ENCODE data around the gene AP3D1.
"Not testable (repeated sequence)": the region's sequence is repeated elsewhere in the genome, so short reads cannot be mapped to it uniquely, and the experiment has no call there.

Gene AP3D1

DNA sequence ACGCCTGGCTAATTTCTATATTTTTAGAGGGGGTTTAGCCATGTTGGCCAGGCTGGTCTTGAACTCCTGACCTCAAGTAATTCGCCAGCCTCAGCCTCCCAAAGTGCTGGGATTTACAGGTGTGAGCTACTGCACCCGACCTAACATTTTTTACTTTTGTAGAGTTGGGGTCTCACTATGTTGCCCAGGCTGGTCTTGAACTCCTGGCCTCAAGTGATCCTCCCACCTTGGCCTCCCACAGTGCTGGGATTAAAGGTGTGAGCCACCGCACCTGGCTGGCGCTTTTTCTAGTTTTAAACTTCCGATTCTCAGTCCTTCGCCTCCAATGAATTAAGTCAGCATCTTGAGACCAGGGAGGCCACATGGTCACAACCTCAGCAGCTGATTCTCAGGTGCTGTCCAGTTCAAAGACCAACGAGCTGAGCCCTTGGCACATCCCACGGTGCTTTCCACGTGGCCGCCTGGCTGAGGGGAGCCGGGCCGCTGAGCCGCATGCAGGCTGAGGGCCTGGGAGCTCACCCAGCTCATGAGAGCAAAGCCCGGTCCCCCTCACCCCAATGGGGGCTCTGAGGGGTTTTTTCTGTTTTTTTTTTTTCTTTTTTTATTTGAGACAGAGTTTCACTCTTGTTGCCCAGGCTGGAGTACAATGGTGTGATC, 9.1 kb downstream of the AP3D1 start:
- Histone ChIP-seq H3K4me3 (ENCODE audit: low read length) (no peak overlapping the region), H3K4me1 (ENCODE audit: insufficient read depth, low read length) (no peaks in the 10 kb centered on the region), H3K27ac (ENCODE audit: low read length) (no peak overlapping the region), H3K9me3 (ENCODE audit: insufficient read depth, low read depth, low read length) (no peaks in the 10 kb centered on the region), H3K9ac (ENCODE audit: low read depth, low read length) (no peak overlapping the region), H3K36me3 (ENCODE audit: insufficient read depth, low read depth, low read length) (peaks cover 37% of the 10 kb centered on the region), H3K27me3 (ENCODE audit: insufficient read depth, low read length) (no peaks in the 10 kb centered on the region)

DNA sequence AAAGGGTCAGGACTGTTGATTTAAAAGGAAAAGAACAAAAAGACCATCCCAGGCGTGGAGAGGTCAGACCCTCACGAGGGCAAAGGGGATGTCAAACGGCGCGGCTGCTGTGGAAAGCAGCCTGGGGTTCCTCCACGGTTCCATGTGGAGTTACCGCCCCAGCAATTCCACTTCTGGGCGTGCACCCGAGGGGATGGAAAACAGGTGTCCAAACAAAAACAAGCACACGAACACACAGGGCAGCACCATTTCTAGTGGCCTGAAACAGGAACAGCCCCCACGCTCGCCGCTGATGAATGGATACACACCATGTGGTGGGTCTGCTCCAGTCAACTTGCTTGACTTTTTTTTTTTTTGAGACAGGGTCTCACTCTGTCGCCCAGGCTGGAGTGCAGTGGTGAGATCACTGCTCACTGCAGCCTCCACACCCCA, 11.2 kb downstream of the AP3D1 start:
- H3K4me1 ChIP-seq (ENCODE audit: insufficient read depth, low read length) = no peaks in the 10 kb centered on the region
- H3K27ac ChIP-seq (ENCODE audit: low read length) = no peak overlapping the region
- H3K27me3 ChIP-seq (ENCODE audit: insufficient read depth, low read length) = no peaks in the 10 kb centered on the region
- H3K4me3 ChIP-seq (ENCODE audit: low read length) = no peak overlapping the region
- H3K36me3 ChIP-seq (ENCODE audit: insufficient read depth, low read depth, low read length) = peaks cover 45% of the 10 kb centered on the region
- no peak overlapping the region for H3K9ac ChIP-seq (ENCODE audit: low read depth, low read length)
- H3K9me3 ChIP-seq (ENCODE audit: insufficient read depth, low read depth, low read length) = no peaks in the 10 kb centered on the region

DNA sequence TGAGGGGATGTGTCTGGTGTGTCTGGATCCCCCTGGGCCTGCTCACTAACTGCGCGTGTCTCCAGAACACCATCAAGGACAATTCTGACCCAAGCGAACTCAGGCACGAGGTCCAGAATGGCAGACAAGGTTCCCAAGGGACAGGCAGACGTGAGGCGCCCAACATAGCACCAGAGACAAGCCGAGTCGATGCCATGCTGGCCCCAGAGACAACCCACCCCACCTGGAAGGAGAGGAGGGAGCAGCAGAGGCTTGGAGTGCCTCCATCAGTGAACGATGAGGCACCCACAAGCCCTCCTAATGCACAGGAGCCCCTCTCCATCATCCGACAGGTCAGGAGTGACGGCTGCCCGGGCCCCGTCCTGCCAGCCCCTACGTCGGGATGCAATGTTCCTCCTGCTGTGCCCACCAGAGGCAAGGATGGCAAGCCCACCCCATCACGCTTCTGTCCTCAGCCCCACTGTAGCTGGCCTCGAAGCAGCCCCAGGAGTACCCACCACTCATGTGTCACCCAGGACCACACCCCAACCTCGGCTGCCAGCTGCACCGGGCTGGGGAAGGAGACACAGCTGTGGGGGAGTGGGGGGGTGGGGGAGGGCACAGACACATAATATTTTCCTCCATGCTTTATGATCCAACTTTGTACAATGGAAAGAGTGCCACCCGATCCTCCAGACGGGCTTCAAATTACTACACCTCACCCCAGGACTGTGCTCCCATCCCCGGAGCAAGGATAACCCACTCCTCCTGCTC, 11.8 kb downstream of the AP3D1 start:
- Histone ChIP-seq H3K36me3 (ENCODE audit: insufficient read depth, low read depth, low read length) (peaks cover 41% of the 10 kb centered on the region), H3K27ac (ENCODE audit: low read length) (no peak overlapping the region), H3K27me3 (ENCODE audit: insufficient read depth, low read length) (no peaks in the 10 kb centered on the region), H3K9me3 (ENCODE audit: insufficient read depth, low read depth, low read length) (no peaks in the 10 kb centered on the region), H3K9ac (ENCODE audit: low read depth, low read length) (no peak overlapping the region), H3K4me1 (ENCODE audit: insufficient read depth, low read length) (no peaks in the 10 kb centered on the region), H3K4me3 (ENCODE audit: low read length) (no peak overlapping the region)

DNA sequence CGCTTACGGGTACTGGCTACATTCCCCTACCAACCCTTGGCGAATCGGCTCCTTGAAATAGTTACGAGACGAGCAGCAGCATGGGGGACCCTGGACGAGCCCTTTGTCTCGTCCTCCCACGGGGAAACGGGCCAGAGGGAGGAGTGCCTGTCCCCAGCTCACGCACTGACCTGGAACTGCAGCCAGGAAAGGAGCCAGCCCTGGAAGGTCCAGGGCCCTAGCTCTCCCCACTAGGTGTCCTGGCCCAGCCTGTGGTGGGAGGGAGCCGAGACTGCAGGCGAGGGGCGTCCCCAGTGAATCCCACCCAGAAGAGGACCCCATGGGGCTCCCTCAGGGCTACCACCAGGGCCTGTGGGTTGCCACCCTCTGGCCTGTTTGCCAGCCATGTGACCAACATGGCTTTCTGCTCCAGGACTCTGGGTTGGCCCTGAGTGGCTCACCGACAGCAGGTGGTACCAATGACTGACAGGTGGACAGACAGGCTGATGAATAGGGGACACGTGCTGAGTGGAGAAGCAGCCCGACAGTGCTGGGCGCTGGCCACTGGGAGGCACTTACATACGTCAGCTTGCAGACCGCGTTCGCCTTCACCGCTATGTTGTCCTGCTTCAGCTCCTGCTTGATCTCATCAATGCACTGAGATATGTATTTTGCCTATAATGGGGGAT, 13.2 kb downstream of the AP3D1 start:
- H3K9me3 ChIP-seq (ENCODE audit: insufficient read depth, low read depth, low read length) = no peaks in the 10 kb centered on the region
- H3K27ac ChIP-seq (ENCODE audit: low read length) = no peak overlapping the region
- no peaks in the 10 kb centered on the region for H3K4me1 ChIP-seq (ENCODE audit: insufficient read depth, low read length)
- H3K36me3 ChIP-seq (ENCODE audit: insufficient read depth, low read depth, low read length) = peaks cover 42% of the 10 kb centered on the region
- no peak overlapping the region for H3K9ac ChIP-seq (ENCODE audit: low read depth, low read length)
- H3K27me3 ChIP-seq (ENCODE audit: insufficient read depth, low read length) = no peaks in the 10 kb centered on the region
- no peak overlapping the region for H3K4me3 ChIP-seq (ENCODE audit: low read length)

DNA sequence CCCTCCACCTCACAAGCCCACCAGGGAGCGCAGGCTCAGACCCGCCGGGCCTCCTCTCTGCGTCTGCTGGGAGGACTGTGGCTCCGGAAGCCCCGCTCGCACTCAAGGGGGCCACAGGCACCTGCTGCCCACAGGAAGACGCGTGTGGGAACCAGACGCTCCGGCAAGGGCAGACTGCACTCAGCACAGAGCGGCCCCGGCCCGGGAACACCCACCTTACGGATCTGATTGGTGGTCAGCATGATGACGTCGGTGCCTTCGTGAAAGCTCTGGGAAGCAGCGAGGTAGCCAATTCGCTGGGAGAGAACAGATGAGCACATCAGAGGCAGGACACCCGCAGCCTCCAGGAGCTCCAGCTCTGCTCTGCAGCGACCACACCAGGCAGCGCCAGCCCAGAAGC, 14.6 kb downstream of the AP3D1 start:
- peaks cover 56% of the 10 kb centered on the region for H3K36me3 ChIP-seq (ENCODE audit: insufficient read depth, low read depth, low read length)

DNA sequence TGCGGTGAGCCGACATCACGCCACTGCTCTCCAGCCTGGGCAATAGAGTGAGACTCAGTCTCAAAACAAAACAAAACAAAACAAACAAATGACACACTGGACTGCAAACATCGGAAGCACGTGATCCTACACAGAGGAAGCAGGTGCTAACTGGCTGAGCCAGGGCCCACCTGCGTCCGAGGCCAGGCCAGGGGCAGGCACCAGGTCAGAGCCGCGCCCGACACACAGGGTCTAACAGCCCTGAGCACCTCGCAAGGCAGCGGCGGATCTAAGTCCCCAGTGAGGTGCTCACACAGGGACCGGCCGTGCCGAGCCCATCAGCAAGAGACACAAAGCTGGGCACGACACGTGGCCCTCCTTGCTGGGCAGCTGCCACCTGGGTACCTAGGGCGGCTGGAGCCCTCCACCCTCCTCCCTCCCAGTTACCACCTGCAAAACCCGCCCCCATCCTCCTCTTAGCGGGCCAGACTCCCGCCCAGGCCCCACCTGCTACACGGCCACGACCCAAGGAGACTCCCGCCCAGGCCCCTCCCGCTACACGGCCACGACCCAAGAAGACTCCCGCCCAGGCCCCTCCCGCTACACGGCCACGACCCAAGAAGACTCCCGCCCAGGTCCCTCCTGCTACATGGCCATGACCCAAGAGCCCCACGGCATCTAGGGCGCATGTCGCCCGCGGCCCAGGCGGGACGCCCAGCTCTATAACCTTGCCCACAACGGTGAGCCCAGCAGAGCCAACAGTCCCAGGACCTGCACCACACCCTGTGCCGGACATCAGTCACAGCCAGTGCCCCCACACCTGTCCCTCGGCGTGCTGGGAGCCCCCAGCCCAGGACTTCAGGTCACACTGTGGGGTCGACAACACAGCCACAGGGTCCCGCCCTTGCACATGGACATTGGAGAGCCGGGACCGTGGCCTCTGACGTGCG, 15.6 kb downstream of the AP3D1 start:
- H3K27ac ChIP-seq (ENCODE audit: low read length) = no peak overlapping the region
- H3K4me3 ChIP-seq (ENCODE audit: low read length) = no peak overlapping the region
- H3K36me3 ChIP-seq (ENCODE audit: insufficient read depth, low read depth, low read length) = peaks cover 66% of the 10 kb centered on the region
- H3K9me3 ChIP-seq (ENCODE audit: insufficient read depth, low read depth, low read length) = no peaks in the 10 kb centered on the region
- no peak overlapping the region for H3K9ac ChIP-seq (ENCODE audit: low read depth, low read length)
- H3K27me3 ChIP-seq (ENCODE audit: insufficient read depth, low read length) = no peaks in the 10 kb centered on the region
- no peaks in the 10 kb centered on the region for H3K4me1 ChIP-seq (ENCODE audit: insufficient read depth, low read length)

More for the DNA sequence above, 14.6 kb downstream of the AP3D1 start:
- H3K4me1 ChIP-seq (ENCODE audit: insufficient read depth, low read length) = no peaks in the 10 kb centered on the region
- H3K4me3 ChIP-seq (ENCODE audit: low read length) = no peak overlapping the region
- no peaks in the 10 kb centered on the region for H3K27me3 ChIP-seq (ENCODE audit: insufficient read depth, low read length)
- no peaks in the 10 kb centered on the region for H3K9me3 ChIP-seq (ENCODE audit: insufficient read depth, low read depth, low read length)
- no peak overlapping the region for H3K27ac ChIP-seq (ENCODE audit: low read length)
- no peak overlapping the region for H3K9ac ChIP-seq (ENCODE audit: low read depth, low read length)

DNA sequence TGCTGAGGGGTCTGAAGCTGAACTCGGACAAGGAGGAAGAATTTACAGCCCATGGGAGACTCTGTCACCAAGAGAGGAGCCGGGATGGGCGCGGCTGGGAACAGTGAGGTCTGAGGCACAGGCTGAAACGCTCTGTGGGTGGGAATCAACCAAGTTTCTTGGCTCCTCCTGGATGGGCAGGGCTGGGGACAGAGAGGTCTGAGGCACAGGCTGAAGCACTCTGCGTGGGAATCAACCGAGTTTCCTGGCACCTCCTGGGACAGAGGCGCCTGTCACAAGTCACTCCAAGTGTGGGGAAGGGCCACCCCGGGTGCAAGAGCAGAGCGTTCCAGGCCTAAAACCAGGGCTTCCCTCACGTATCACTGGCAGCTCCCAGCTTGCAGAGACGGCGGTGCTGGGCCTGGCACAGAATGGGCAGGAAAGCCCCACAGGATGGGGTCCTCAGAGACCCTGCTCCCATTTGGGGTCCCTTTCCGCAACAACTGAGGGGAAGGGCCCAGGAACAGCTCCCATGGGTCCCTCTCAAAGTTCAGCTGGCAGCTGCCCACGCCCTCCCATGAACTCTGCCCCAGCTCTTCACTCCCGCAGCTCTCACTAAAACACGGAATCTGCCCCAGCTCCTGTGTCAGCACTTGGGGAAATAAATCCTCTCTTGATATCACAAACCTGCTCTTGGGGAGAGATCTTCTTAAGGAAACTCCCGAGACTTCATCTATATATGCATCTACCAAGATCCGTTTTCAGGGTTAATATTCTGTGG, 18.5 kb downstream of the AP3D1 start:
- Histone ChIP-seq H3K36me3 (ENCODE audit: insufficient read depth, low read depth, low read length) (peaks cover 64% of the 10 kb centered on the region), H3K9ac (ENCODE audit: low read depth, low read length) (no peak overlapping the region), H3K27me3 (ENCODE audit: insufficient read depth, low read length) (no peaks in the 10 kb centered on the region), H3K4me1 (ENCODE audit: insufficient read depth, low read length) (no peaks in the 10 kb centered on the region), H3K9me3 (ENCODE audit: insufficient read depth, low read depth, low read length) (no peaks in the 10 kb centered on the region), H3K27ac (ENCODE audit: low read length) (no peak overlapping the region), H3K4me3 (ENCODE audit: low read length) (no peak overlapping the region)

DNA sequence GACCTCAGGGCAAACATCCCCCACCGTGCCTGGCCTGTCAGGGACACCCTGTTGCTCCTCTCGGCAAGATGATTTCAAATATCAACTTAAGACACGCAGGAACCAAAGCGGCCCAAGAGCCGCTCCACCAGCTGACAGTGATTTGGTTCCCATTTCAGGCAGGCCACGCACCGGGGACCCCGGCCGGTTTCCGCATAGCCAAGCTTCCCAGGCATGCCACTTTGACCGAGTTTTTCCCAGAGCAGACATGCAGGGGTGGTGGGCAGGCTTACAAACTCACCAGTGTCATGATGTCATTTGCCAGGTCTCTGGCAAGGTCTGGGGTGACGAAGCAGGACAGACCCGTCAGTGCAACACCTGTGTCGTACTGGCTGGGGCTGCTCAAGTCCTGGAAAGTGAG, 19.2 kb downstream of the AP3D1 start:
- no peaks in the 10 kb centered on the region for H3K27me3 ChIP-seq (ENCODE audit: insufficient read depth, low read length)
- no peak overlapping the region for H3K9ac ChIP-seq (ENCODE audit: low read depth, low read length)
- H3K27ac ChIP-seq (ENCODE audit: low read length) = no peak overlapping the region
- no peaks in the 10 kb centered on the region for H3K9me3 ChIP-seq (ENCODE audit: insufficient read depth, low read depth, low read length)
- H3K4me3 ChIP-seq (ENCODE audit: low read length) = no peak overlapping the region
- H3K36me3 ChIP-seq (ENCODE audit: insufficient read depth, low read depth, low read length) = peaks cover 64% of the 10 kb centered on the region
- H3K4me1 ChIP-seq (ENCODE audit: insufficient read depth, low read length) = no peaks in the 10 kb centered on the region

DNA sequence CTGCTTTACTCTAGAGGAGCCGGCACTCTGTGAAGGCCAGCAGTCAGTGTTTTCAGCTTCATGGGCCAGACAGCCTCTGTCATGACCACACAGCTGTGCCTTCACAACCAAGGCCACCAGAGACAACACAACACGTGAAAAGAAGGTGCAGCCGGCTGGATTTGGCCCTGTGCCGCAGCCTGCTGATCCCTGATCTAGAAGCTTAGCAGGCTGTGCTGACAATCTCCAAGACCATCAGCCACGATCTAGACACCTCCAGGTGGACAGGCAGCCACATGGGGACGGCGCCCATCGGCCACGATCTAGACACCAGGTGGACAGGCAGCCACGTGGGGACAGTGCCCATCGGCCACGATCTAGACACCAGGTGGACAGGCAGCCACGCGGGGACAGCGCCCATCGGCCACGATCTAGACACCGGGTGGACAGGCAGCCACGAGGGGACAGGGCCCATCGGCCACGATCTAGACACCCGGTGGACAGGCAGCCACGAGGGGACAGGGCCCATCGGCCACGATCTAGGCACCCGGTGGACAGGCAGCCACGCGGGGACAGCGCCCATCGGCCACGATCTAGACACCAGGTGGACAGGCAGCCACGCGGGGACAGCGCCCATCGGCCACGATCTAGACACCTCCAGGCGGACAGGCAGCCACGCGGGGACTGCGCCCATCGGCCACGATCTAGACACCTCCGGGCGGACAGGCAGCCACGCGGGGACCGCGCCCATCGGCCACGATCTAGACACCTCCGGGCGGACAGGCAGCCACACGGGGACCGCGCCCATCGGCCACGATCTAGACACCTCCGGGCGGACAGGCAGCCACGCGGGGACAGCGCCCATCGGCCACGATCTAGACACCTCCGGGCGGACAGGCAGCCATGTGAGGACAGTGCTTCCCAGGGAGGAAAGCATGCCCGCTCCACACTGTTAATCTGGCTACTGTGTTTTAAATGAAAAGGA, 20.1 kb downstream of the AP3D1 start:
- H3K27me3 ChIP-seq (ENCODE audit: insufficient read depth, low read length); H3K9me3 ChIP-seq (ENCODE audit: insufficient read depth, low read depth, low read length); H3K9ac ChIP-seq (ENCODE audit: low read depth, low read length); H3K4me1 ChIP-seq (ENCODE audit: insufficient read depth, low read length); H3K4me3 ChIP-seq (ENCODE audit: low read length); H3K27ac ChIP-seq (ENCODE audit: low read length): not testable (repeated sequence)
- peaks cover 64% of the 10 kb centered on the region for H3K36me3 ChIP-seq (ENCODE audit: insufficient read depth, low read depth, low read length)
